GM18505 (cell line): Measurements from ENCODE around the gene OARD1.

Source experiments
- ATAC-seq: cut with Tn5 transposase; IDR thresholded peaks from one replicate; pipeline ENCODE4 v1.9.1; 2021; ENCODE audit not compliant: unreplicated experiment
- POLR2A ChIP-seq: IDR thresholded peaks from 4 replicates; pipeline ENCODE4 v1.6.1; 2011; ENCODE audit warnings: borderline replicate concordance; ENCODE audit not compliant: insufficient read depth, insufficient read length; ENCODE audit errors: extremely low read depth

OARD1 gene

GRCh38 chr6:41049521-41049920, 22.6 kb downstream of the OARD1 start:
- no peak for ATAC-seq
- no peak for TF ChIP-seq POLR2A

GRCh38 chr6:41047745-41048732, 24.1 kb downstream of the OARD1 start:
- no peak for TF ChIP-seq POLR2A
- ATAC-seq = no peak

GRCh38 chr6:41047306-41047705, 24.9 kb downstream of the OARD1 start:
- ATAC-seq = no peak
- no peak for TF ChIP-seq POLR2A

GRCh38 chr6:41046084-41046483, 26.1 kb downstream of the OARD1 start:
- ATAC-seq = no peak
- no peak for TF ChIP-seq POLR2A

GRCh38 chr6:41045664-41046063, 26.5 kb downstream of the OARD1 start:
- no peak for TF ChIP-seq POLR2A

GRCh38 chr6:41043151-41043550, 29.0 kb downstream of the OARD1 start:
- no peak for ATAC-seq

More at GRCh38 chr6:41045664-41046063, 26.5 kb downstream of the OARD1 start:
- no peak for ATAC-seq

GRCh38 chr6:41042226-41043055, 29.7 kb downstream of the OARD1 start, which contains the start of gene TSPO2:
Gene TSPO2 (plus strand): TSS chr6:41042467. CDS start chr6:41042986, 519 bp downstream.
- ATAC-seq = no peak
- TF ChIP-seq POLR2A = no peak

More at GRCh38 chr6:41043151-41043550, 29.0 kb downstream of the OARD1 start:
- no peak for TF ChIP-seq POLR2A

GRCh38 chr6:41040940-41041536, 31.1 kb downstream of the OARD1 start:
- ATAC-seq = no peak
- TF ChIP-seq POLR2A = no peak

GRCh38 chr6:41040101-41040939, 31.8 kb downstream of the OARD1 start:
- TF ChIP-seq POLR2A = no peak
- no peak for ATAC-seq

- ATAC-seq = no peak
- no peak for TF ChIP-seq POLR2A
Observed at GRCh38 chr6:41039060-41039998, 32.8 kb downstream of the OARD1 start, which contains the start of gene UNC5CL. Gene UNC5CL (minus strand): TSS chr6:41039221. CDS start chr6:41035074, 4,147 bp downstream.

GRCh38 chr6:41038205-41038604, 34.0 kb downstream of the OARD1 start:
- no peak for ATAC-seq
- no peak for TF ChIP-seq POLR2A
